K562 (cell line): ENCODE data around the gene BBC3. TPM values are rescaled to one million over a fixed set of nuclear protein-coding genes. Genes with fewer than 3 reads are reported as not detected.
A peak's percentile ranks its signal among the peaks of the same experiment; 100 is the strongest.

Experiments
- ASH1L ChIP-seq: fragments of 450-650 bp; IDR thresholded peaks from 2 replicates; pipeline ENCODE4 v1.6.1; 2018; ENCODE audit warnings: borderline replicate concordance, mild to moderate bottlenecking, low read depth; ENCODE audit not compliant: partially characterized antibody
- ESRRA ChIP-seq: fragments of 450-650 bp; IDR thresholded peaks from 2 replicates; pipeline ENCODE4 v1.6.1; 2014; ENCODE audit warnings: low read depth, mild to moderate bottlenecking, moderate library complexity, borderline replicate concordance
- FOXP1 ChIP-seq: sonication (generic); formaldehyde crosslinking; IDR thresholded peaks from 2 replicates; pipeline ENCODE4 v1.8.0; 2022; ENCODE audit warnings: mild to moderate bottlenecking, missing genetic modification reagents
- HMG20B ChIP-seq: fragments of 250-450 bp; sonication (Bioruptor Pico); IDR thresholded peaks from 2 replicates; pipeline ENCODE4 v1.5.0; 2021; ENCODE audit warnings: mild to moderate bottlenecking
- NR2C2 ChIP-seq, 2 experiments: fragments of 200-800 bp in 1 of 2; sonication (Bioruptor generic) in 1 of 2; sonication (generic) in 1 of 2; formaldehyde crosslinking in 1 of 2; IDR thresholded peaks; 2 replicates each; pipeline versions ENCODE4 v1.6.1 to v1.8.0; 2016 to 2022; ENCODE audit warnings: mild to moderate bottlenecking in 1 of 2, missing compliant biosample characterization in 1 of 2, missing genetic modification characterization in 1 of 2, missing genetic modification reagents in 1 of 2
- PURB ChIP-seq: sonication (generic); formaldehyde crosslinking; IDR thresholded peaks from 2 replicates; pipeline ENCODE4 v1.9.0; 2021; ENCODE audit warnings: low read depth, mild to moderate bottlenecking, missing genetic modification reagents
- RFX5 ChIP-seq: IDR thresholded peaks from 2 replicates; pipeline ENCODE4 v1.6.1; 2011; ENCODE audit warnings: low read depth, mild to moderate bottlenecking, improper control_type of control experiment, low read length
- ZBED1 ChIP-seq: IDR thresholded peaks from 2 replicates; pipeline ENCODE4 v1.6.1; 2014
- ZC3H8 ChIP-seq: fragments of 450-650 bp; IDR thresholded peaks from 2 replicates; pipeline ENCODE4 v1.6.1; 2017
- polyA plus RNA-seq, 8 experiments: library from polyadenylated mRNA; depleted of rRNA in 4 of 8; stranded (reverse) in 5 of 8; unstranded in 3 of 8; fragments of >200 nt; fragmentation: Nextera tagmentation in 2 of 8; fragmentation: Illumina TruSeq in 1 of 8; extraction: Ambion mirVana in 2 of 8; extraction: Trizol in 1 of 8; gene quantifications; 2 replicates each; pipeline versions ENCODE4 v1.2.1 to v1.2.3, GENCODE V29; 2011 to 2014; ENCODE audit warnings: inconsistent platforms in 1 of 8, missing spikeins in 1 of 8
- total RNA-seq, 7 experiments: library from RNA; depleted of rRNA in 6 of 7; stranded (reverse); fragments of >200 nt in 6 of 7; fragmentation: Illumina TruSeq in 2 of 7; extraction: Trizol in 2 of 7; gene quantifications; 2 replicates each; pipeline versions ENCODE4 v1.2.1 to v1.2.3, GENCODE V29; 2011 to 2021; ENCODE audit warnings: low replicate concordance in 1 of 7
- TF ChIP-seq, protein P1 (sequence below): fragments of 250-450 bp; sonication (Bioruptor Pico); IDR thresholded peaks from 2 replicates; pipeline ENCODE4 v1.5.0; 2021; ENCODE audit warnings: mild to moderate bottlenecking, borderline replicate concordance
- TF ChIP-seq, protein P2 (sequence below): fragments of 250-450 bp; sonication (Bioruptor Pico); IDR thresholded peaks from 2 replicates; pipeline ENCODE4 v1.4.0; 2020; ENCODE audit warnings: mild to moderate bottlenecking, moderate library complexity
- TF ChIP-seq, protein P3 (sequence below): fragments of 250-450 bp; sonication (Bioruptor Pico); IDR thresholded peaks from 2 replicates; pipeline ENCODE4 v1.5.0; 2021
- TF ChIP-seq, protein P4 (sequence below), 2 experiments: IDR thresholded peaks; 2 replicates each; pipeline ENCODE4 v1.6.1; 2012; ENCODE audit warnings: improper control_type of control experiment in 2 of 2, low read depth in 2 of 2, low read length in 2 of 2, borderline replicate concordance in 1 of 2
- TF ChIP-seq, protein P5 (sequence below): fragments of 450-650 bp; IDR thresholded peaks from 2 replicates; pipeline ENCODE4 v1.6.1; 2016; ENCODE audit warnings: borderline replicate concordance

Gene BBC3
- total and polyA plus RNA-seq, 9 of the 15 experiments (the other 6 are each of a cell fraction or from before 2014, with no cell fraction given), result 0.15 to 30.7 (median 4.8) TPM

DNA sequence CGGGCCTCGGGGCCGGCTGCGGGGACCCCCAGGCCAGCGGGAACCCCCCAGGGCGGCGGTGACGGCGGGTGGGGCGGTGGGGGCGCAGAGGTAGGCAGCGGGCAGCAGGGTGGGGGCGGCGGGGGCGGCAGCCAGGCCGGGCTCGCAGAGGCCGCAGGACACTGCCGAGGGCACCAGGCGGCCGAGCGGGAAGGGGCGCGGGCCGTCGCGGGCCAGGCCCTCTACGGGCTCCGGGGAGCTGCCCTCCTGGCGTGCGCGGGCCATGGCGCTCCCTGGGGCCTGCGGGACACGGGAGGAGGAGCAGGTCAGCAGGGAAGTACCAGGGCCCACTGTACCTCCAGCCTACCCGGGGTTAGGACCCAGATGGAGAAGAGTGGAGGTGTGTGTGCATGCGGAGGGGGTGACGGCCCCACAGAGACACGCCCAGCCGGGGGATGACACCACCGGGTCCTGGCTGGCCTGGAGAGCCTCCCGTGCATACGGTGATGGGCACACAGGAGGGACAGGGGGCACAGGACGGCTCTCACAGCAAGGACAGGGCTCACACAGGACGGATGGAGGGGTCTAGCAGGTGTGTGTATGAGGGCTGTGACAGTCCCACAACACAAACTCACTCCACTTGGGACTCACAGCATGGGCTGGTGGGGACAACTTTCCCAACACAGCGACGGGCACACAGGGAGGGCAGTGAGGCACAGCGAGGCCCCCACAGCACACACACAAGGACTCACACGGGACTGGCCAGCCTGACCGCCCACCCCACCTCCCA, 2.6 kb downstream of the BBC3 start (continued):
- TF ChIP-seq, protein P1, sequence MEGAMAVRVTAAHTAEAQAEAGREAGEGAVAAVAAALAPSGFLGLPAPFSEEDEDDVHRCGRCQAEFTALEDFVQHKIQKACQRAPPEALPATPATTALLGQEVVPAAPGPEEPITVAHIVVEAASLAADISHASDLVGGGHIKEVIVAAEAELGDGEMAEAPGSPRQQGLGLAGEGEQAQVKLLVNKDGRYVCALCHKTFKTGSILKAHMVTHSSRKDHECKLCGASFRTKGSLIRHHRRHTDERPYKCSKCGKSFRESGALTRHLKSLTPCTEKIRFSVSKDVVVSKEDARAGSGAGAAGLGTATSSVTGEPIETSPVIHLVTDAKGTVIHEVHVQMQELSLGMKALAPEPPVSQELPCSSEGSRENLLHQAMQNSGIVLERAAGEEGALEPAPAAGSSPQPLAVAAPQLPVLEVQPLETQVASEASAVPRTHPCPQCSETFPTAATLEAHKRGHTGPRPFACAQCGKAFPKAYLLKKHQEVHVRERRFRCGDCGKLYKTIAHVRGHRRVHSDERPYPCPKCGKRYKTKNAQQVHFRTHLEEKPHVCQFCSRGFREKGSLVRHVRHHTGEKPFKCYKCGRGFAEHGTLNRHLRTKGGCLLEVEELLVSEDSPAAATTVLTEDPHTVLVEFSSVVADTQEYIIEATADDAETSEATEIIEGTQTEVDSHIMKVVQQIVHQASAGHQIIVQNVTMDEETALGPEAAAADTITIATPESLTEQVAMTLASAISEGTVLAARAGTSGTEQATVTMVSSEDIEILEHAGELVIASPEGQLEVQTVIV, result no peak
- TF ChIP-seq, protein P2, sequence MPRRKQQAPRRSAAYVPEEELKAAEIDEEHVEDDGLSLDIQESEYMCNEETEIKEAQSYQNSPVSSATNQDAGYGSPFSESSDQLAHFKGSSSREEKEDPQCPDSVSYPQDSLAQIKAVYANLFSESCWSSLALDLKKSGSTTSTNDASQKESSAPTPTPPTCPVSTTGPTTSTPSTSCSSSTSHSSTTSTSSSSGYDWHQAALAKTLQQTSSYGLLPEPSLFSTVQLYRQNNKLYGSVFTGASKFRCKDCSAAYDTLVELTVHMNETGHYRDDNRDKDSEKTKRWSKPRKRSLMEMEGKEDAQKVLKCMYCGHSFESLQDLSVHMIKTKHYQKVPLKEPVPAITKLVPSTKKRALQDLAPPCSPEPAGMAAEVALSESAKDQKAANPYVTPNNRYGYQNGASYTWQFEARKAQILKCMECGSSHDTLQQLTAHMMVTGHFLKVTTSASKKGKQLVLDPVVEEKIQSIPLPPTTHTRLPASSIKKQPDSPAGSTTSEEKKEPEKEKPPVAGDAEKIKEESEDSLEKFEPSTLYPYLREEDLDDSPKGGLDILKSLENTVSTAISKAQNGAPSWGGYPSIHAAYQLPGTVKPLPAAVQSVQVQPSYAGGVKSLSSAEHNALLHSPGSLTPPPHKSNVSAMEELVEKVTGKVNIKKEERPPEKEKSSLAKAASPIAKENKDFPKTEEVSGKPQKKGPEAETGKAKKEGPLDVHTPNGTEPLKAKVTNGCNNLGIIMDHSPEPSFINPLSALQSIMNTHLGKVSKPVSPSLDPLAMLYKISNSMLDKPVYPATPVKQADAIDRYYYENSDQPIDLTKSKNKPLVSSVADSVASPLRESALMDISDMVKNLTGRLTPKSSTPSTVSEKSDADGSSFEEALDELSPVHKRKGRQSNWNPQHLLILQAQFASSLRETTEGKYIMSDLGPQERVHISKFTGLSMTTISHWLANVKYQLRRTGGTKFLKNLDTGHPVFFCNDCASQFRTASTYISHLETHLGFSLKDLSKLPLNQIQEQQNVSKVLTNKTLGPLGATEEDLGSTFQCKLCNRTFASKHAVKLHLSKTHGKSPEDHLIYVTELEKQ, result no peak
- TF ChIP-seq ZC3H8, result no peak
- no peak for TF ChIP-seq RFX5
- no peak for TF ChIP-seq ZBED1
- TF ChIP-seq ESRRA, result no peak
- TF ChIP-seq, protein P3, sequence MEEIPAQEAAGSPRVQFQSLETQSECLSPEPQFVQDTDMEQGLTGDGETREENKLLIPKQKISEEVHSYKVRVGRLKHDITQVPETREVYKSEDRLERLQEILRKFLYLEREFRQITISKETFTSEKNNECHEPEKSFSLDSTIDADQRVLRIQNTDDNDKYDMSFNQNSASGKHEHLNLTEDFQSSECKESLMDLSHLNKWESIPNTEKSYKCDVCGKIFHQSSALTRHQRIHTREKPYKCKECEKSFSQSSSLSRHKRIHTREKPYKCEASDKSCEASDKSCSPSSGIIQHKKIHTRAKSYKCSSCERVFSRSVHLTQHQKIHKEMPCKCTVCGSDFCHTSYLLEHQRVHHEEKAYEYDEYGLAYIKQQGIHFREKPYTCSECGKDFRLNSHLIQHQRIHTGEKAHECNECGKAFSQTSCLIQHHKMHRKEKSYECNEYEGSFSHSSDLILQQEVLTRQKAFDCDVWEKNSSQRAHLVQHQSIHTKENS (CRISPR knock-in tag), result no peak
- no peak for TF ChIP-seq HMG20B (CRISPR knock-in tag)
- TF ChIP-seq FOXP1 (CRISPR knock-in tag), result peak; percentile 65
- TF ChIP-seq, protein P4, sequence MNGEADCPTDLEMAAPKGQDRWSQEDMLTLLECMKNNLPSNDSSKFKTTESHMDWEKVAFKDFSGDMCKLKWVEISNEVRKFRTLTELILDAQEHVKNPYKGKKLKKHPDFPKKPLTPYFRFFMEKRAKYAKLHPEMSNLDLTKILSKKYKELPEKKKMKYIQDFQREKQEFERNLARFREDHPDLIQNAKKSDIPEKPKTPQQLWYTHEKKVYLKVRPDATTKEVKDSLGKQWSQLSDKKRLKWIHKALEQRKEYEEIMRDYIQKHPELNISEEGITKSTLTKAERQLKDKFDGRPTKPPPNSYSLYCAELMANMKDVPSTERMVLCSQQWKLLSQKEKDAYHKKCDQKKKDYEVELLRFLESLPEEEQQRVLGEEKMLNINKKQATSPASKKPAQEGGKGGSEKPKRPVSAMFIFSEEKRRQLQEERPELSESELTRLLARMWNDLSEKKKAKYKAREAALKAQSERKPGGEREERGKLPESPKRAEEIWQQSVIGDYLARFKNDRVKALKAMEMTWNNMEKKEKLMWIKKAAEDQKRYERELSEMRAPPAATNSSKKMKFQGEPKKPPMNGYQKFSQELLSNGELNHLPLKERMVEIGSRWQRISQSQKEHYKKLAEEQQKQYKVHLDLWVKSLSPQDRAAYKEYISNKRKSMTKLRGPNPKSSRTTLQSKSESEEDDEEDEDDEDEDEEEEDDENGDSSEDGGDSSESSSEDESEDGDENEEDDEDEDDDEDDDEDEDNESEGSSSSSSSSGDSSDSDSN (IDR thresholded peaks at IDR 0.05; ENCODE audit: borderline replicate concordance in 1 of 2, low read depth in 2 of 2, low read length in 2 of 2), result peak; percentile 36 to 62; a peak in 2 of 4 replicates
- TF ChIP-seq NR2C2 (CRISPR knock-in tag; IDR thresholded peaks at IDR 0.05), result no peak
- TF ChIP-seq NR2C2 (tag; IDR thresholded peaks at IDR 0.05), result no peak
- no peak for TF ChIP-seq PURB
- no peak for TF ChIP-seq ASH1L
- TF ChIP-seq, protein P5, sequence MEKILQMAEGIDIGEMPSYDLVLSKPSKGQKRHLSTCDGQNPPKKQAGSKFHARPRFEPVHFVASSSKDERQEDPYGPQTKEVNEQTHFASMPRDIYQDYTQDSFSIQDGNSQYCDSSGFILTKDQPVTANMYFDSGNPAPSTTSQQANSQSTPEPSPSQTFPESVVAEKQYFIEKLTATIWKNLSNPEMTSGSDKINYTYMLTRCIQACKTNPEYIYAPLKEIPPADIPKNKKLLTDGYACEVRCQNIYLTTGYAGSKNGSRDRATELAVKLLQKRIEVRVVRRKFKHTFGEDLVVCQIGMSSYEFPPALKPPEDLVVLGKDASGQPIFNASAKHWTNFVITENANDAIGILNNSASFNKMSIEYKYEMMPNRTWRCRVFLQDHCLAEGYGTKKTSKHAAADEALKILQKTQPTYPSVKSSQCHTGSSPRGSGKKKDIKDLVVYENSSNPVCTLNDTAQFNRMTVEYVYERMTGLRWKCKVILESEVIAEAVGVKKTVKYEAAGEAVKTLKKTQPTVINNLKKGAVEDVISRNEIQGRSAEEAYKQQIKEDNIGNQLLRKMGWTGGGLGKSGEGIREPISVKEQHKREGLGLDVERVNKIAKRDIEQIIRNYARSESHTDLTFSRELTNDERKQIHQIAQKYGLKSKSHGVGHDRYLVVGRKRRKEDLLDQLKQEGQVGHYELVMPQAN, result no peak; the same call in 1 of the 2 replicates
